Measurements from ENCODE around the gene SLC41A3.
"Not testable (repeated sequence)": the region's sequence is repeated elsewhere in the genome, so short reads cannot be mapped to it uniquely, and the experiment has no call there.

SLC41A3 gene

GRCh38 chr3:126105691-126106187 is 21.8 kb upstream of the SLC41A3 start:
- DNase-seq, result no peak

GRCh38 chr3:126104742-126105605 is 21.1 kb upstream of the SLC41A3 start:
- DNase-seq, result no peak

- no peak for DNase-seq
Observed at GRCh38 chr3:126104028-126104635, 20.2 kb upstream of the SLC41A3 start.

- DNase-seq, result no peak
Observed at GRCh38 chr3:126103121-126104027, 19.4 kb upstream of the SLC41A3 start.

- no peak for DNase-seq
Observed at GRCh38 chr3:126102530-126102951, 18.6 kb upstream of the SLC41A3 start.

GRCh38 chr3:126102011-126102410 is 18.1 kb upstream of the SLC41A3 start:
- DNase-seq, result no peak

- no peak for DNase-seq
Observed at GRCh38 chr3:126101521-126101982, 17.6 kb upstream of the SLC41A3 start.

- DNase-seq, result no peak
Observed at GRCh38 chr3:126100634-126101301, 16.8 kb upstream of the SLC41A3 start.

GRCh38 chr3:126100269-126100633 is 16.3 kb upstream of the SLC41A3 start:
- no peak for DNase-seq

GRCh38 chr3:126098391-126098858 is 14.5 kb upstream of the SLC41A3 start:
- no peak for DNase-seq

- DNase-seq, result no peak
Observed at GRCh38 chr3:126097801-126098200, 13.9 kb upstream of the SLC41A3 start.

GRCh38 chr3:126096274-126096673 is 12.3 kb upstream of the SLC41A3 start:
- not testable (repeated sequence) for DNase-seq

- DNase-seq, result not testable (repeated sequence)
Observed at GRCh38 chr3:126092128-126092527, 8.2 kb upstream of the SLC41A3 start.

- no peak for DNase-seq
Observed at GRCh38 chr3:126087552-126088175, 3.7 kb upstream of the SLC41A3 start.

GRCh38 chr3:126085841-126086240 is 1.9 kb upstream of the SLC41A3 start:
- no peak for DNase-seq

GRCh38 chr3:126085276-126085675 is 1.4 kb upstream of the SLC41A3 start:
- DNase-seq, result no peak

- no peak for DNase-seq
Observed at GRCh38 chr3:126084768-126085180, 850 bp upstream of the SLC41A3 start.

GRCh38 chr3:126083511-126083912 is 412 bp downstream of the SLC41A3 start:
- peak; percentile 45 for DNase-seq

GRCh38 chr3:126083138-126083445 is 832 bp downstream of the SLC41A3 start:
- no peak for DNase-seq

- no peak for DNase-seq
Observed at GRCh38 chr3:126082362-126083137, 1.4 kb downstream of the SLC41A3 start.
